Neural crest cell (in vitro differentiated cells): Measurements from ENCODE around the gene CABP4. TPM values are rescaled to one million over a fixed set of nuclear protein-coding genes. Genes with fewer than 3 reads are reported as not detected.
"Not testable (repeated sequence)": the region's sequence is repeated elsewhere in the genome, so short reads cannot be mapped to it uniquely, and the experiment has no call there.

Experiments used
- DNase-seq: peaks from one replicate; pipeline ENCODE4 v3.0.0; 2021; ENCODE audit warnings: low read depth, mixed read lengths, low spot score
- H3K27ac Mint-ChIP-seq: one replicate; pipeline ENCODE4 v1.8.0; 2021; ENCODE audit warnings: mild to moderate bottlenecking, mixed read lengths; ENCODE audit not compliant: unreplicated experiment
- H3K27me3 Mint-ChIP-seq: 2 replicates; pipeline ENCODE4 v1.8.0; 2021; ENCODE audit warnings: low read depth, mild to moderate bottlenecking, mixed read lengths
- H3K36me3 Mint-ChIP-seq: 2 replicates; pipeline ENCODE4 v1.8.0; 2021; ENCODE audit warnings: low read depth, mild to moderate bottlenecking, mixed read lengths
- H3K4me1 Mint-ChIP-seq: 2 replicates; pipeline ENCODE4 v1.8.0; 2021; ENCODE audit warnings: mixed read lengths
- H3K4me3 Mint-ChIP-seq: one replicate; pipeline ENCODE4 v1.8.0; 2021; ENCODE audit warnings: mild to moderate bottlenecking, mixed read lengths
- H3K9me3 Mint-ChIP-seq: 2 replicates; pipeline ENCODE4 v1.8.0; 2021; ENCODE audit warnings: mixed read lengths
- total RNA-seq: library from RNA; stranded (reverse); gene quantifications from 2 replicates; pipeline ENCODE4 v1.2.1, GENCODE V29; 2021
- TF ChIP-seq, protein P1 (sequence below): fragments of 200-600 bp; sonication (generic); conservative IDR thresholded peaks from 2 replicates; pipeline ENCODE4 v1.5.0; 2021; ENCODE audit warnings: antibody characterized with exemption, mild to moderate bottlenecking

CABP4 gene
- total RNA-seq, 1 donor from 2014 or later, result not detected

DNA sequence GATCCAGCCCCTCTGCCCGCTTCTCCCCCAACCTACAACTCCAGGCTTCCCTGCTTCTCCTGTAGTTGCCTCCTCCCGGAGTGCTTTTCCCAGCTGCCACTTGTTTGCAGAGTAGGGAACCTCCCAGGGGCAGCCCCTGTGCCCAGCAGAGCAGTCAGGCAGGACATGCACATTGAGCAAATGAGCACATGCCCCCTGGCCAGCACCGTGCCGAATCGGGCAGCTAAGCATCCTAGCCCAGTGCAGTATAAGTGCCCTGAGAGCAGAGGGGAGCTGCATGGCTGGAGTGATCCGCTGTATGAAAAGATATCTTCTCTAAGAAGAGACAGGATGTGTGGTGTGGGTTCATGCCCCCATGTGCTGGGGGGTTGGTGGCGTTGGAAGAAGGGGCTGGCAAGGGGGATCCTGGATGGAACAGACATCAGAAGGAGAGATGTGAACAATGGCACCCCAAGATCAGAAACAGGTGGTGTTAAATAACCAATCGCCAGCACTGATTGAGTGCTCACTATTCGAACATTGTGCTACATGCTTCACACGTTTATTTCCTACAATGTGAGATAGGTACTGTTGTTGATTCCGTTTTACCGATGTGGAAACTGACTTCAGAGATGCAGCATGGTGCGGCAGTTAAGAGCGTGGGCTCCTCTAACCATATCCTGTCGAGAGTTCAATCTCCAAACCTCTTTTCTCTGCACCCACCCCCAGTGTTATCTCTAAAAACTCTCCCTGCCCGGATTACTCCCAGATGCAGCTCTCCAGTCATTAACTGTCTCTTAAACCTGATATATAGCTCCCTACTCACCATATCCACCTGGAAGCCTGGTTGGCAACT is 28.9 kb downstream of the CABP4 start:
- H3K27ac Mint-ChIP-seq, result peak overlapping the region; percentile 68
- TF ChIP-seq, protein P1, sequence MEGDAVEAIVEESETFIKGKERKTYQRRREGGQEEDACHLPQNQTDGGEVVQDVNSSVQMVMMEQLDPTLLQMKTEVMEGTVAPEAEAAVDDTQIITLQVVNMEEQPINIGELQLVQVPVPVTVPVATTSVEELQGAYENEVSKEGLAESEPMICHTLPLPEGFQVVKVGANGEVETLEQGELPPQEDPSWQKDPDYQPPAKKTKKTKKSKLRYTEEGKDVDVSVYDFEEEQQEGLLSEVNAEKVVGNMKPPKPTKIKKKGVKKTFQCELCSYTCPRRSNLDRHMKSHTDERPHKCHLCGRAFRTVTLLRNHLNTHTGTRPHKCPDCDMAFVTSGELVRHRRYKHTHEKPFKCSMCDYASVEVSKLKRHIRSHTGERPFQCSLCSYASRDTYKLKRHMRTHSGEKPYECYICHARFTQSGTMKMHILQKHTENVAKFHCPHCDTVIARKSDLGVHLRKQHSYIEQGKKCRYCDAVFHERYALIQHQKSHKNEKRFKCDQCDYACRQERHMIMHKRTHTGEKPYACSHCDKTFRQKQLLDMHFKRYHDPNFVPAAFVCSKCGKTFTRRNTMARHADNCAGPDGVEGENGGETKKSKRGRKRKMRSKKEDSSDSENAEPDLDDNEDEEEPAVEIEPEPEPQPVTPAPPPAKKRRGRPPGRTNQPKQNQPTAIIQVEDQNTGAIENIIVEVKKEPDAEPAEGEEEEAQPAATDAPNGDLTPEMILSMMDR, result no peak
- peaks cover 7% of the 10 kb centered on the region for H3K36me3 Mint-ChIP-seq
- H3K27me3 Mint-ChIP-seq, result peaks cover 3% of the 10 kb centered on the region
- peaks cover 6% of the 10 kb centered on the region for H3K9me3 Mint-ChIP-seq
- H3K4me3 Mint-ChIP-seq, result peak overlapping the region; percentile 91
- peaks cover 37% of the 10 kb centered on the region for H3K4me1 Mint-ChIP-seq
- DNase-seq, result no peak

- TF ChIP-seq, protein P1, result no peak
- DNase-seq, result no peak
- peak overlapping the region; percentile 91 for H3K4me3 Mint-ChIP-seq
These were observed 29.7 kb downstream of the CABP4 start for GRCh38 chr11:67484847-67485311.

GRCh38 chr11:67485873-67486361 is 30.8 kb downstream of the CABP4 start:
- not testable (repeated sequence) for H3K9me3 Mint-ChIP-seq, DNase-seq, H3K27me3 Mint-ChIP-seq, H3K27ac Mint-ChIP-seq
- peak overlapping the region; percentile 73 for H3K4me3 Mint-ChIP-seq
- peaks cover 11% of the 10 kb centered on the region for H3K36me3 Mint-ChIP-seq
- peaks cover 43% of the 10 kb centered on the region for H3K4me1 Mint-ChIP-seq

More at GRCh38 chr11:67484847-67485311, 29.7 kb downstream of the CABP4 start:
- H3K36me3 Mint-ChIP-seq, result peaks cover 11% of the 10 kb centered on the region
- peaks cover 6% of the 10 kb centered on the region for H3K9me3 Mint-ChIP-seq
- peaks cover 3% of the 10 kb centered on the region for H3K27me3 Mint-ChIP-seq
- peaks cover 42% of the 10 kb centered on the region for H3K4me1 Mint-ChIP-seq
- H3K27ac Mint-ChIP-seq, result no peak overlapping the region

GRCh38 chr11:67486481-67487195 is 31.5 kb downstream of the CABP4 start:
- H3K4me3 Mint-ChIP-seq, result peak overlapping the region; percentile 73
- peaks cover 11% of the 10 kb centered on the region for H3K36me3 Mint-ChIP-seq
- no peak for DNase-seq
- peaks cover 3% of the 10 kb centered on the region for H3K27me3 Mint-ChIP-seq
- no peak overlapping the region for H3K27ac Mint-ChIP-seq
- H3K4me1 Mint-ChIP-seq, result peaks cover 47% of the 10 kb centered on the region
- H3K9me3 Mint-ChIP-seq, result peaks cover 6% of the 10 kb centered on the region
- TF ChIP-seq, protein P1, result no peak

DNA sequence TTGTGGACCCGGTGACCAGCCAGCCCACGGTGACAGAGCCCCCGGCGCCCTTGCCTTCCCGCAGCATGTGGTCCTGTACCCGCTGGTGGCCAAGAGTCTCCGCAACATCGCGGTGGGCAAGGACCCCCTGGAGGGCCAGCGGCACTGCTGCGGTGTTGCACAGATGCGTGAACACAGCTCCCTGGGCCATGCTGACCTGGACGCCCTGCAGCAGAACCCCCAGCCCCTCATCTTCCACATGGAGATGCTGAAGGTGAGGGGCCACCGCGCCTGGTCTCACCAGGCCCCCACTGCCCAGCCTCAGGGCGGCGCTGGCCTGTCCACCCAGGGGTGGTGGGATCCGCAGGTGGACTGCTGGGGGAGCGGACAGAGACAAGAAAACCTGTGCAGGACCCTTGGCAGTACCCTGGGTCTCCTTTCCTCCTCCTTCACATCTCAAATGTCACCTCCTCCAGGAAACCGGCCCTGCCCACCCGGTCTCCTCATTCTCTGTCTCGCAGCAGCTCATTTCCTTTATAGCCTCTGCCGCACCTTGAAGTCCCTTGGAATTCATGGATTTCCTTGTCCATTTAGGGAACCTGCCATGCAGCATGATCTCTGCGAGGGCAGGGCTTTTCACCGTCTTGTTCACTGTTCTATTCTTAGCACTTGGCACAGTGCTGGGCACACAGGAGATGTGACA is 34.2 kb downstream of the CABP4 start:
- DNase-seq, result no peak
- Mint-ChIP-seq H3K27me3 (no peaks in the 10 kb centered on the region), H3K9me3 (no peaks in the 10 kb centered on the region), H3K4me3 (no peak overlapping the region), H3K36me3 (peaks cover 8% of the 10 kb centered on the region), H3K27ac (peak overlapping the region; percentile 75), H3K4me1 (peaks cover 26% of the 10 kb centered on the region)
- TF ChIP-seq, protein P1, result no peak
